Transverse colon (tissue), 3 donors: ENCODE results near the gene TAL2.

Experiments used
- CTCF ChIP-seq, 5 experiments: fragments of 200-600 bp in 3 of 5; fragments of 450-650 bp in 2 of 5; sonication (generic) in 3 of 5; IDR thresholded peaks; 1 replicate in 2 of 5; 2 replicates in 3 of 5; pipeline ENCODE4 v1.5.1; 2016 to 2017; ENCODE audit warnings: antibody characterized with exemption in 5 of 5, inconsistent platforms in 3 of 5, mild to moderate bottlenecking in 2 of 5, moderate library complexity in 1 of 5
- EP300 ChIP-seq: sonication (generic); formaldehyde crosslinking; IDR thresholded peaks from one replicate; pipeline ENCODE4 v1.6.1; 2017; ENCODE audit warnings: antibody characterized with exemption, low read depth
- POLR2A ChIP-seq: fragments of 450-650 bp; IDR thresholded peaks from one replicate; pipeline ENCODE4 v1.6.1; 2016; ENCODE audit warnings: antibody characterized with exemption, mild to moderate bottlenecking, moderate library complexity

- TF ChIP-seq CTCF (IDR thresholded peaks at IDR 0.05), result no peak
- no peak for TF ChIP-seq EP300
- TF ChIP-seq POLR2A, result no peak
Measured at GRCh38 chr9:105658351-105658750, 3.9 kb upstream of the TAL2 start.
